GM19043 (cell line): Measurements from ENCODE around the gene ICA1.
"Not testable (repeated sequence)": the region's sequence is repeated elsewhere in the genome, so short reads cannot be mapped to it uniquely, and the experiment has no call there.

Experiments used
- ATAC-seq: cut with Tn5 transposase; IDR thresholded peaks from one replicate; pipeline ENCODE4 v1.9.1; 2021; ENCODE audit warnings: low read depth; ENCODE audit not compliant: unreplicated experiment

The ICA1 gene

GRCh38 chr7:8271960-8272359 is 10.0 kb upstream of the ICA1 start:
- no peak for ATAC-seq

- no peak for ATAC-seq
Observed at GRCh38 chr7:8263048-8263447, 1.1 kb upstream of the ICA1 start.

- peak; percentile 14 for ATAC-seq
Observed at GRCh38 chr7:8260871-8261694, 884 bp downstream of the ICA1 start.

- no peak for ATAC-seq
Observed at GRCh38 chr7:8259586-8260222, 2.3 kb downstream of the ICA1 start.

GRCh38 chr7:8258734-8259133 is 3.2 kb downstream of the ICA1 start:
- no peak for ATAC-seq

GRCh38 chr7:8258166-8258565 is 3.8 kb downstream of the ICA1 start:
- ATAC-seq, result no peak

- no peak for ATAC-seq
Observed at GRCh38 chr7:8255680-8256655, 6.0 kb downstream of the ICA1 start.

GRCh38 chr7:8254667-8255066 is 7.3 kb downstream of the ICA1 start:
- no peak for ATAC-seq

DNA sequence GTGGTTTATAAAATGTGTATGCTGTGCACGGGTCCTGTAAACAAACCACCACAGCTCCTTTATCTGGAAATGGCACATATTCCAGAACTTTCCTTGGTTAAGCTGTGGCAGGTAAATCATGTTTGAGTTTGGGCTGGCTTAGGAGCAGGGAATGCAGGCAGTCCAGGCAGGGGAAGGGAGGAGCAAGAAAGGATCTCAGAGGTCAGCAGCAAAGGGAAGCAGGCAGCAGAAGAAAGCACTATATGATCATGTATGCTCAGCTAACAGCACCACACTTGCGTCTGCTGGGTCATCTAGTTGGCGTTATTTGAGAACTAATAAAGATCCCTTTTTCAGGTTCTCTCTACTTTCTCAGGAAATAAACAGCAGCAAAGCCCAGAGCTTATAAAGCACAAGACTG is 7.8 kb downstream of the ICA1 start:
- no peak for ATAC-seq

DNA sequence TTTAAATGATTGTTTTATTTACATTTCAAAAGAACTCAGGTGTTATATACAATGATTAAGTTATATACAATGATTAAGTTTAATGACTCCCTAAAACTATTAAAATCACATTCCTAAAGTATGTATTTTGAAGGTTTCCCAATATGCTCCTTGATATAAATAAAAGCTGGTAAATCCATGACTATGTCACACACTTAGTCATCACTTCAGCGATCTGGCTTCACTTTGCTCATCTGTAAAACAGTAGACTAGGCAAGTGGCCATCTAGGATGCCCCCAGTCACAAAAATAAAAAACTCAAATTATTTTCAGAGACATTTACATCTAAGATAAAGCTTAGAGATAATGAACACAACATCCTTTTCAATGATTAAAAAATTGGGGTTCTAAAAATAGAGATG is 10.8 kb downstream of the ICA1 start:
- ATAC-seq, result no peak

- no peak for ATAC-seq
Observed at GRCh38 chr7:8250547-8250946, 11.4 kb downstream of the ICA1 start.

- ATAC-seq, result no peak
Observed at GRCh38 chr7:8249121-8249520, 12.8 kb downstream of the ICA1 start.

DNA sequence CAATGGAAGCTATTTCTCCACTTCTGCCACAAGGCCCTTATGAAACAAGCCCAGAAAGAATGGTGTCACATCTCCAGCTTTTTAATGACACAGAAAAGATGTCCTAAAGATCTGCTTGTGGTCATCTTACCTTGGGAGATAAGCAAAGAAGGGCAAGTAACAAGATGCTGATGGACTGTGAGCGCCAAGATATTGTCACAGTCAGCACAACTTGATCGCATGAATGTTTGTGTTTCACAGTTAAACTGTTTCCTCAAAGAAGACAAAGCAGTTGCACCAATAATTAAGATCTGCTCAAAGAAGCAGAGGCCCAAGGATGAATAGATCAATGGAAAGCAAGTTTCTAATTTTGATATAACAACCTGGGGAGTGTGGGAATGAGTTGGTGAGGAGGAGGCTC is 15.9 kb downstream of the ICA1 start:
- no peak for ATAC-seq

DNA sequence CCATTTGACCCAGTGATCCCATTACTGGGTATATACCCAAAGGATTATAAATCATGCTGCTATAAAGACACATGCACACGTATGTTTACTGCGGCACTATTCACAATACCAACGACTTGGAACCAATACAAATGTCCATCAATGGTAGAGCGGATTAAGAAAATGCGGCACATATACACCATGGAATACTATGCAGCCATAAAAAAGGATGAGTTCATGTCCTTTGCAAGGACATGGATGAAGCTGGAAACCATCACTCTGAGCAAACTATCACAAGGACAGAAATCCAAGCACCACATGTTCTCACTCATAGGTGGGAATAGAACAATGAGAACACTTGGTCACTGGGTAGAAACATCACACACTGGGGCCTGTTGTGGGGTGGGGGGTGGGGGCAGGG is 16.9 kb downstream of the ICA1 start:
- ATAC-seq, result not testable (repeated sequence)

DNA sequence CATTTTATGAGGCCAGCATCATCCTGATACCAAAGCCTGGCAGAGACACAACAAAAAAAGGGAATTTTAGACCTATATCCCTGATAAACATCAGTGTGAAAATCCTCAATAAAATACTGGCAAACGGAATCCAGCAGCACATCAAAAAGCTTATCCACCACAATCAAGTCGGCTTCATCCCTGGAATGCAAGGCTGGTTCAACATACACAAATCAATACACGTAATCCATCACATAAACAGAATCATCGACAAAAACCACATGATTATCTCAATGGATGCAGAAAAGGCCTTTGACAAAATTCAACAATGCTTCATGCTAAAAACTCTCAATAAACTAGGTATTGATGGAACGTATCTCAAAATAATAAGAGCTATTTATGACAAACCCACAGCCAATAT is 18.9 kb downstream of the ICA1 start:
- ATAC-seq, result not testable (repeated sequence)

DNA sequence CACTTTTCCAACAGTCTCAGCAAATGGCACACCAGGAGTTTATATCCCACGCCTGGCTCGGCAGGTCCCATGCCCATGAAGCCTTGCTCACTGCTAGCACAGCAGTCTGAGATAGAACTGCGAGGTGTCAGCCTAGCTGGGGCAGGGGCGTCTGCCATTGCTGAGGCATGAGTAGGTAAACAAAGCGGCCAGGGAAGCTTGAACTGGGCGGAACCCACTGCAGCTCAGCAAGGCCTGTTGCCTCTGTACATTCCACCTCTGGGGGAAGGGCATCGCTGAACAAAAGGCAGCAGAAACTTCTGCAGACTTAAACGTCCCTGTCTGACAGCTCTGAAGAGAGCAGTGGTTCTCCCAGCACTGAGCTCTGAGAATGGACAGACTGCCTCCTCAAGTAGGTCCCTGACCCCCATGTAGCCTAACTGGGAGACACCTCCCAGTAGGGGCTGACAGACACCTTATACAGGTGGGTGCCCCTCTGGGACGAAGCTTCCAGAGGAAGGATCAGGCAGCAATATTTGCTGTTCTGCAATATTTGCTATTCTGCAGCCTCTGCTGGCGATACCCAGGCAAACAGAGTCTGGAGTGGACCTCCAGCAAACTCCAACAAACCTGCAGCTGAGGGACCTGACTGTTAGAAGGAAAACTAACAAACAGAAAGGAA is 22.1 kb downstream of the ICA1 start:
- not testable (repeated sequence) for ATAC-seq

DNA sequence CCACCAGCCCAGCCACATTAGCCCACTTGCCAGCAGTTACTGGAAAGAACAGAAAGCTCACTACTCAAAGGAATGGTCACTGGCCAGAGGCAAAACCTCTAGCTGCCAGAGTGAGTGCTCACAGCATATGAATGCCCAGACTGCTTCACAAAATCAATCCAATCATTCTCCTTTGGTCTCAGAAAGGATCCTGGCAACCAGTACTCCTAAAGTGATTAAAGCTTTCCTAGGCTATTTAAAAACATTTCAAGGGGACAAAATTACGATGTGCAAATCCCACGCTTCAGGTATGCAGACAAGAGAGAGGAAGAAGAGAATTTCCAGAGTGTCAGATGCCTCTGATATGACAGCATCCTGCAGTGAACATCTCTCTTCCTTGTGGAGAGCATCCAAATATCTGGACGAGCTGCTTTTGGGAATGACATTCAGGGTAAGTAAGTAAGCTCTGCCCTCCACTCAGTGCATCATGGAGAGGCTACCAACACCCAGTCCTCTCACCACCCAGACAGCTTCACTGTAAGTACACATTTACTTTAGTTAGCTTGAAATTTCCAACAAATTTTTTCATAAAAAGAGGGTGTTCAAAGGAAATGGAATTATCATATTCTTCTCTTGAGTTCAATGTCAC is 25.1 kb downstream of the ICA1 start:
- no peak for ATAC-seq

DNA sequence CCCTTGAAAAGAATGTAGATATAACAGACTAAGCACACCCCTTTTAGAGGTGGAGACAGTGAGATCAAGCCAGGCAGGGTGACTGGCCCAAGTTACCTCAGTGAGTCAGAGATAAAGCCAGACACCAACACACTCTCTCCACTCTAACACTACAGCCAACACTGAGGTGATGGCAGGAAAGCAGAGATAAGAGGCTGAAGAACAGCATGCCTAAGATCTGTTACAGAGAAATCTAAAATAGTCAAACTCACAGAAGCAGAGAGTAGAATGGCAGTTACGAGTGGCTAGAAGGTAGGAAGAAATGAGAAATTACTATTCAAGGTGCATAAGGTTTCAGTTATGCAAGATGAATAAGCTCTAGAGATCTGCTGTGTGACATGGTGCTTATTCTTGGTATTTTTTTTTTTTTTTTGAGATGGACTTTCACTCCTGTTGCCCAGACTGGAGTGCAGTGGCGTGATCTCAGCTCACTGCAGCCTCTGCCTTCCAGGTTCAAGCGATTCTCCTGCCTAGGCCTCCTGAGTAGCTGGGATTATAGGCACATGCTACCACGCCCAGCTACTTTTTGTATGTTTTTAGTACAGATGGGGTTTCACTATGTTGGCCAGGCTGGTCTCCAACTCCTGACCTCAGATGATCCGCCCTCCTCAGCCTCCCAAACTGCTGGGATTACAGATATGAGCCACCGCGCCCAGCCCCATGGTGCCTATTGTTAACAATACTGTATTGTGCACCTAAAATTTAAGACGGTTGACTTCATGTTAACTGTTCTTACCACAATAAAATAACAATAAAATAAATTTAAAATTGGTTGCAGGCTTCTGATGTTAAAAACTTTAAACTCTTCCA is 28.7 kb downstream of the ICA1 start:
- ATAC-seq, result no peak

- ATAC-seq, result no peak
Observed at GRCh38 chr7:8229927-8230326, 32.0 kb downstream of the ICA1 start.
